HPDE6-E6E7 (cell line): Measurements from ENCODE around the gene ERP44.

Experiments
- DNase-seq: peaks from one replicate; pipeline ENCODE4 v3.0.0; 2011; ENCODE audit warnings: missing footprints; ENCODE audit errors: extremely low spot score

Gene ERP44

GRCh38 chr9:99936947-99937587 lies 161.7 kb downstream of the ERP44 start:
- DNase-seq = no peak

- DNase-seq = no peak
Measured at GRCh38 chr9:99931155-99931840, 167.5 kb downstream of the ERP44 start.

DNA sequence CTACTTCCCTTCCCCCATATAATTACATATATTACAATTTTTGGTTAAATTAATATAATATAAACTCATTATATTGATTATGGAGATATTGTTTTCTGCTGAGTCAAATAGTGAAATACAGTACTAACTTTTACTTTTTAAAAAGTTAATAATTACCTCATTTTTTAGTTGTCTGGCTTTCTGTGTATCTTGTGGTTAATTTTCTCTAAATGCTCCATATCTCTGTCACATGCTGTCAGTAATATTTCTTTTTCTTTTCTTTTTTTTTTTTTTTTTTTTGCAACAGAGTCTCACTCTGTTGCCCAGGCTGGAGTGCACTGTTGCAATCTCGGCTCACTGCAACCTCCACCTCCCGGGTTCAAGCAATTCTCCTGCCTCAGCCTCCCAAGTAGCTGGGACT lies 169.1 kb downstream of the ERP44 start:
- DNase-seq = no peak
